Glutamatergic neuron (in vitro differentiated cells): ENCODE data around the gene TAL2. TPM values are rescaled to one million over a fixed set of nuclear protein-coding genes. Genes with fewer than 3 reads are reported as not detected.

Experiments used
- DNase-seq: peaks from one replicate; pipeline ENCODE4 v3.0.0; 2022
- H3K27ac Mint-ChIP-seq: one replicate; pipeline ENCODE4 v1.8.0; 2020; ENCODE audit warnings: mild to moderate bottlenecking, mixed read lengths, inconsistent platforms; ENCODE audit not compliant: unreplicated experiment
- H3K27me3 Mint-ChIP-seq: one replicate; pipeline ENCODE4 v1.8.0; 2020; ENCODE audit warnings: mild to moderate bottlenecking, moderate library complexity, mixed read lengths, inconsistent platforms; ENCODE audit not compliant: unreplicated experiment
- H3K36me3 Mint-ChIP-seq: one replicate; pipeline ENCODE4 v1.8.0; 2020; ENCODE audit warnings: mild to moderate bottlenecking, mixed read lengths, inconsistent platforms; ENCODE audit not compliant: unreplicated experiment
- H3K4me1 Mint-ChIP-seq: one replicate; pipeline ENCODE4 v1.8.0; 2020; ENCODE audit warnings: mild to moderate bottlenecking, low read depth, mixed read lengths, inconsistent platforms; ENCODE audit not compliant: unreplicated experiment
- H3K4me3 Mint-ChIP-seq: one replicate; pipeline ENCODE4 v1.8.0; 2020; ENCODE audit warnings: mild to moderate bottlenecking, mixed read lengths, inconsistent platforms; ENCODE audit not compliant: unreplicated experiment
- H3K9me3 Mint-ChIP-seq: one replicate; pipeline ENCODE4 v1.8.0; 2020; ENCODE audit warnings: mild to moderate bottlenecking, moderate library complexity, mixed read lengths, inconsistent platforms; ENCODE audit not compliant: unreplicated experiment
- CTCF ChIP-seq: fragments of 200-600 bp; sonication (generic); IDR thresholded peaks from one replicate; pipeline ENCODE4 v1.5.0; 2021; ENCODE audit not compliant: partially characterized antibody, unreplicated experiment
- total RNA-seq: library from RNA; stranded (reverse); fragmentation: NEBNext Ultra II Directional; extraction: Animal tissue kit (Norgen Biotek cat#: 25700); gene quantifications from one replicate; pipeline ENCODE4 v1.2.1, GENCODE V29; 2021; ENCODE audit not compliant: unreplicated experiment

The TAL2 gene
- total RNA-seq, 1 donor from 2014 or later = 1.6 TPM

GRCh38 chr9:105681313-105681712 lies 19.1 kb downstream of the TAL2 start:
- Mint-ChIP-seq H3K36me3 (no peaks in the 10 kb centered on the region), H3K27me3 (peaks cover 2% of the 10 kb centered on the region), H3K27ac (no peak overlapping the region), H3K9me3 (no peaks in the 10 kb centered on the region), H3K4me3 (no peak overlapping the region), H3K4me1 (peaks cover 6% of the 10 kb centered on the region)
- no peak for DNase-seq
- TF ChIP-seq CTCF = no peak

- H3K9me3 Mint-ChIP-seq = no peaks in the 10 kb centered on the region
- TF ChIP-seq CTCF = no peak
These were observed 19.5 kb downstream of the TAL2 start for GRCh38 chr9:105681724-105682123.

GRCh38 chr9:105683688-105684275 lies 21.5 kb downstream of the TAL2 start:
- H3K9me3 Mint-ChIP-seq = no peaks in the 10 kb centered on the region
- TF ChIP-seq CTCF = no peak
- no peak overlapping the region for H3K27ac Mint-ChIP-seq
- peaks cover 2% of the 10 kb centered on the region for H3K27me3 Mint-ChIP-seq
- no peaks in the 10 kb centered on the region for H3K4me1 Mint-ChIP-seq
- no peaks in the 10 kb centered on the region for H3K36me3 Mint-ChIP-seq
- no peak overlapping the region for H3K4me3 Mint-ChIP-seq
- no peak for DNase-seq

More at GRCh38 chr9:105681724-105682123, 19.5 kb downstream of the TAL2 start:
- no peak for DNase-seq
- no peak overlapping the region for H3K4me3 Mint-ChIP-seq
- H3K36me3 Mint-ChIP-seq = no peaks in the 10 kb centered on the region
- H3K4me1 Mint-ChIP-seq = peaks cover 4% of the 10 kb centered on the region
- no peak overlapping the region for H3K27ac Mint-ChIP-seq
- peaks cover 2% of the 10 kb centered on the region for H3K27me3 Mint-ChIP-seq

DNA sequence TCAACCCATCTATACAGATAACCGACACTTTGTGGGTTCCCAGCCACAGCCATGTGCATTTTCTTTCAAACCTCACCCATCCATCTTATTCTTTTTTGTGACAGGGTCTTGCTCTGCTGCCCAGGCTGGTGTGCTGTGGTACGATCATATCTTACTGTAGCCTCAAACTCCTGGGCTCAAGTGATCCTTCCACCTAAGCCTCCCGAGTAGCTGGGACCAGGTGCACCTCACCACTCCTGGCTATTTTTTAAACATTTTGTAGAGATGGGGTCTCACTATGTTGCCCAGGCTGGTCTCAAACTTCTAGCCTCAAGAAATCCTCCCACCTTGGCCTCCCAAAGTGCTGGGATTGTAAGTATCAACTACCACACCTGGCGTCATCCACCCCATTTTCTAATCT lies 24.7 kb downstream of the TAL2 start:
- no peak for DNase-seq
- Mint-ChIP-seq H3K4me3 (no peak overlapping the region), H3K27ac (no peak overlapping the region), H3K36me3 (no peaks in the 10 kb centered on the region), H3K9me3 (no peaks in the 10 kb centered on the region), H3K27me3 (no peaks in the 10 kb centered on the region), H3K4me1 (no peaks in the 10 kb centered on the region)
- TF ChIP-seq CTCF = no peak

DNA sequence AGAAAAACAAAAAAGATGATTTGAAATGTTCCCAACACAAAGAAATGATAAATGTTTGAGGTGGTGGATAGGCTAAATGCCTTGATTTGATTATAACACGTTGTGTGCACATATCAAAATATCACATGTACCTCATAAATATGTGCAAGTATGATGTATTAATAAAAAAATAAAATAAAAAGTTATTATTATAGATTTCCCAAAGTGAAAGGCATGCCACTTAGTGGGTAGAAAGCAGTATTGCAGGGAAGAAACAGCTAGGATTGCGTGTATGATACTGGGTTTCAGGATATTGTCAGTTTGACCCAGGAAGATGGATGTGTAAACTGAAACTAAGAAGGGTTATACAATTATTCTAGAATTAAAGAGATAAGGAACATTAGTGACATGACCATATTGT lies 28.5 kb downstream of the TAL2 start:
- no peak overlapping the region for H3K27ac Mint-ChIP-seq
- no peaks in the 10 kb centered on the region for H3K9me3 Mint-ChIP-seq
- peaks cover 4% of the 10 kb centered on the region for H3K4me1 Mint-ChIP-seq
- TF ChIP-seq CTCF = peak; percentile 70
- H3K4me3 Mint-ChIP-seq = no peak overlapping the region
- H3K36me3 Mint-ChIP-seq = no peaks in the 10 kb centered on the region
- peaks cover 2% of the 10 kb centered on the region for H3K27me3 Mint-ChIP-seq
- no peak for DNase-seq
